GM12865 (cell line): ENCODE results near the gene KCNK13.
"Not testable (repeated sequence)": the region's sequence is repeated elsewhere in the genome, so short reads cannot be mapped to it uniquely, and the experiment has no call there.

ENCODE experiments used
- DNase-seq: peaks from one replicate; pipeline ENCODE4 v3.0.0; 2010; ENCODE audit warnings: low read depth
- H3K4me3 ChIP-seq: 2 replicates; pipeline ENCODE4 v1.5.1; 2011; ENCODE audit warnings: mild to moderate bottlenecking, low read depth, low read length, control low read depth
- TF ChIP-seq, protein P1 (sequence below): IDR thresholded peaks from 2 replicates; pipeline ENCODE4 v1.5.1; 2011; ENCODE audit warnings: low read length, control low read depth, low read depth, inconsistent platforms; ENCODE audit not compliant: insufficient read depth; ENCODE audit errors: missing control alignments

KCNK13 gene

DNA sequence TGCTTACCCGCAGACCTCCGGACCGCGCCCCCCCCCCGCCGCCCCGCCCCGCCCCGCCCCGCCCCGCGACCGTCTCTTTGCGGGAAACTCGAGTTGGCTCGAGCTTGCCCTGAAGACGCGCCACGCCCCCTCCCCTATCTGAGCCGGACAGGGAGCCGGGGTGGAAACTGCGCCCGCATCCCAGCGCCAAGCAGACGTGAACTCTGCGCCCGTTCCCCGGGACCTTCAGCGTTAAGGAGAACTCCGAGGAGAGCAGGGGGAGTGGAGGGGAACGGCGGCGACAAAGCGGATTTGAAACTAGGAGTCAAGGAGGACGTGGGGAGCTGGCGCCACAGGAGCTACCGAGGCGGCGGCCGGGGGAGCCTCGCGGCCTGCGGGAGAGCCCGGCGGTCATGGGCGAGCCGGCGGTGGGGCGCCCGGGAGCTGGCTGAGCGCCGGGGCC, at the start of gene KCNK13:
Gene KCNK13 (plus strand): TSS at position 310 of the 442 bp plus-strand sequence. CDS start 212 bp downstream, outside the sequence.
- TF ChIP-seq, protein P1, sequence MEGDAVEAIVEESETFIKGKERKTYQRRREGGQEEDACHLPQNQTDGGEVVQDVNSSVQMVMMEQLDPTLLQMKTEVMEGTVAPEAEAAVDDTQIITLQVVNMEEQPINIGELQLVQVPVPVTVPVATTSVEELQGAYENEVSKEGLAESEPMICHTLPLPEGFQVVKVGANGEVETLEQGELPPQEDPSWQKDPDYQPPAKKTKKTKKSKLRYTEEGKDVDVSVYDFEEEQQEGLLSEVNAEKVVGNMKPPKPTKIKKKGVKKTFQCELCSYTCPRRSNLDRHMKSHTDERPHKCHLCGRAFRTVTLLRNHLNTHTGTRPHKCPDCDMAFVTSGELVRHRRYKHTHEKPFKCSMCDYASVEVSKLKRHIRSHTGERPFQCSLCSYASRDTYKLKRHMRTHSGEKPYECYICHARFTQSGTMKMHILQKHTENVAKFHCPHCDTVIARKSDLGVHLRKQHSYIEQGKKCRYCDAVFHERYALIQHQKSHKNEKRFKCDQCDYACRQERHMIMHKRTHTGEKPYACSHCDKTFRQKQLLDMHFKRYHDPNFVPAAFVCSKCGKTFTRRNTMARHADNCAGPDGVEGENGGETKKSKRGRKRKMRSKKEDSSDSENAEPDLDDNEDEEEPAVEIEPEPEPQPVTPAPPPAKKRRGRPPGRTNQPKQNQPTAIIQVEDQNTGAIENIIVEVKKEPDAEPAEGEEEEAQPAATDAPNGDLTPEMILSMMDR, result no peak
- H3K4me3 ChIP-seq, result peak within 1 kb of the TSS; percentile 64
- DNase-seq, result no peak

DNA sequence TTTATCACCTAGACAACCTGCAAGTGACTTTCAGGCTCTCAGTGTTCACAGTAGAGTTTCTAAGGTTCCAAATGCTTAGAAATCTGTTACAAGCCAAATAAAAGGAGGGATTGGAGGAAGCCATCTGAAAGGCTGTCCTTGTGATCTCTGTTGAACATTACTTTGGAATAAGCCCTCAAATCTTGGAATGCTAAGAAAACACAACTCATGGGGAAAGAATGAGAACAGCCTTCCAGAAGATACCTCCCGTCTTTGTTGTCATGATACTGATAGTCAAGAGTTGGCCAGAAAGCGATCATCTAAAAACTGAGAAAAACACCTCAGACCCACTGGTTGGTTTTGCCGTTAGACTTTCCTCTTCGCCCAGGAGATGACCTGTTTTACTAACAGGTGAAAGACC, 44.4 kb upstream of the KCNK13 start:
- DNase-seq, result no peak
- TF ChIP-seq, protein P1, result no peak
- no peak overlapping the region for H3K4me3 ChIP-seq

DNA sequence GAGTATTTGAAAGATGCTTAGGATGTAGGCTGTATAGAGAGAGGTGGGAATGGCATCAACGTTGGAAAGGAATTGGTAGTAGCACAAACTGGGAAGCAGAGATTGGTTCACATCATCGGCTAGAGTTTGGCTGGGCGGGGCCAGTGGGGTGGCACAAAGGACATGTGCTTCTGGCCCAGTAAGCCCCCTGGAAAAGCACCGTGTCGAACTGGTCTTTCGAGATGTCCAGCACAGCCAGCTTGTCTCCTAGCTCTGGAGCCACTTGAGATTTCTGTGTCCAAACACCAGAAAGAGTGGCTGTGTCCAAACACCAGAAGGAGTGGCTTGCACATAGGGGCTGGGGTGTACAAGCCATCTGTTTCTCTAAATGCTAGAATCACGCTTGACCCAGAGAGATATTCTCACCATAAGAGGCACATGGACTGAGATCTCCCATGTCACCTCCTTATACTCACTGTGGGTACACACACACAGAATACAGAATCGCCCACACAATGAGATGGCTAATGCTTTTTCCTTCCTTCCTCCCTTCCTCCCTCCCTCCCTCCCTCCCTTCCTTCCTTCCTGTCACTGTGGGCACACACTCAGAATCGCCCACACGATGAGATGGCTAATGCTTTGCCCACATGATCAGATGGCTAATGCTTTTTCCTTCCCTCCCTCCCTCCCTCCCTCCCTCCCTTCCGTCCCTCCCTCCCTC, 41.8 kb upstream of the KCNK13 start:
- no peak overlapping the region for H3K4me3 ChIP-seq
- no peak for DNase-seq
- TF ChIP-seq, protein P1, result no peak

DNA sequence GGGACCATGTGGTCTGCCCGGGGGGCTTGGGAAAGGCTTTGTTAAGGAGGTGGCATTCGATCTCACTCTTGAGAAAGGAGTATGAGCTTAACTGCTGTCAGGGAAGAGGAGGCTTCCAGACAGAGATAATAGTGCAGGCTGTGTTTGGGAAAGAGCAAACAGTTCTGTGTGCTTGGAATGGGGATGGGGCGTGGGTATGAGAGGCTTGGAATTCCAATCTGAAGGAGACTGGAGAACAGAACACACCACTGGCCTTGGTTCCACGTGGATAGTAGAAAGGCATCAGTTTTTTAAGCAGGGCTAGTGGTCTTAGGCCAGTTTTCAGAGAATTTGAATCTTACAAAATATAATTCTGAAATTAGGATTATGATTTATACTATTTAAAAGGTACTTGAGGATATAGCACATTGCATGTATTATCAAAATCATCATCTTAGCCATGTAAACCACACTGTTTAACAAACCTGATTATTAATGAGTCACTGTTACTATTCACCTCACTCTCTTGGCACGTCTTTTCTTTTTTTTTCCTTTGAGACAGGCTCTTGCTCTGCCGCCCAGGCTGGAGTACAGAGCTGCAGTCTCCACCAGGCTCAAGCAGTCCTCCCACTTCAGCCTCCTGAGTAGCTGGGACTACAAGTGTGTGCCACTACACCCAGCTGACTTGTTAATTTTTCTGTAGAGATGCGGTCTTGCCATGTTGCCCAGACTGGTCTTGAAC, 38.5 kb upstream of the KCNK13 start:
- TF ChIP-seq, protein P1, result no peak
- no peak for DNase-seq
- H3K4me3 ChIP-seq, result no peak overlapping the region

DNA sequence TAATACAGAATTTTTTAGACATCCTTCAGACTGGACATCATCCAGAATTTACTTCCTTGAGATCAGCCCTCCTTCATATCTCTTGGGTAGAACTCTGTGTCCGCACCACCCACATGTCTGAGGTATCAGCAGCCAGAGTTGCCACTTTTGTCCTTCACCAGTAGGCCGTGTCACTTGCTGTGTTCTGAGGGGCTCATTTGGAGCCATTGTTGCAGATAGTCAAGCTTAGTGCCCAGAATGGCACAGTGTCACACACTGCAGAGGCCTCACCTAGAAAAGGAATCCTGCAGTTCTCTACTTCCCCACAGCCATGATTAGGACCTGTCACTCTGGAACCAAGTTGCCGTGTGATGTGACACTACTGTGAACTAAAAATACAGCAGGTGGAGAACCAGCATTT, 36.9 kb upstream of the KCNK13 start:
- no peak for DNase-seq
- TF ChIP-seq, protein P1, result no peak

DNA sequence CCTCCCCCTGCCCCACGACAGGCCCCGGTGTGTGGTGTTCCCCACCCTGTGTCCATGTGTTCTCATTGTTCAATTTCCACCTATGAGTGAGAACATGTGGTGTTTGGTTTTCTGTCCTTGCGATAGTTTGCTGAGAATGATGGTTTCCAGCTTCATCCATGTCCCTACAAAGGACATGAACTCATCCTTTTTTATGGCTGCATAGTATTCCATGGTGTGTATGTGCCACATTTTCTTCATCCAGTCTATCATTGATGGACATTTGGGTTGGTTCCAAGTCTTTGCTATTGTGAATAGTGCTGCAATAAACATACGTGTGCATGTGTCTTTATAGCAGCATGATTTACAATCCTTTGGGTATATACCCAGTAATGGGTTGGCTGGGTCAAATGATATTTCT, 35.2 kb upstream of the KCNK13 start:
- not testable (repeated sequence) for H3K4me3 ChIP-seq

More for the DNA sequence above, 36.9 kb upstream of the KCNK13 start:
- H3K4me3 ChIP-seq, result no peak overlapping the region

DNA sequence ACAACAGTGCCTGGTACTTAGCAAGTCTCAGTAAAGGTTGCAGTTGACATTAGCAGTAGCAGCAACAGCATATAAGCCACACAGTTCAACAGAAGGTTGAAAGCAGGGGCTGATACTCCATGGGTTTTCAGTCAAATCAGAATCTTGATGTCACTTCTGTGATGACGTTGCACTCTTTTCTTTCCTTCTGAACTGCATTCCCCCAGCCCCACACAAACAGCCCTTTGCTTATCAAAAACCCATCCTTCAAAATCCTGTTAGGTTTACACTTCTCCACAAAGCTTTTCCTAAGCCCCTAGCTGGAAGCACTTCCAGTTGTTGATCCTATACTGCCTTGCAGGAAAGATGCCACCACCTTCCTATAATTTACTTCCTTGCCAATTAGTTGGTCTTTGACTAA, 34.0 kb upstream of the KCNK13 start:
- DNase-seq, result no peak
- H3K4me3 ChIP-seq, result no peak overlapping the region
- TF ChIP-seq, protein P1, result no peak

More for the DNA sequence above, 35.2 kb upstream of the KCNK13 start:
- not testable (repeated sequence) for DNase-seq
